Inflammatory macrophage treated with lipopolysaccharide for 4 hours (primary cell): ENCODE data around the gene AGAP1.

ENCODE experiments used
- DNase-seq: peaks from one replicate; pipeline ENCODE4 v3.0.0-alpha.2; 2020

AGAP1 gene

DNA sequence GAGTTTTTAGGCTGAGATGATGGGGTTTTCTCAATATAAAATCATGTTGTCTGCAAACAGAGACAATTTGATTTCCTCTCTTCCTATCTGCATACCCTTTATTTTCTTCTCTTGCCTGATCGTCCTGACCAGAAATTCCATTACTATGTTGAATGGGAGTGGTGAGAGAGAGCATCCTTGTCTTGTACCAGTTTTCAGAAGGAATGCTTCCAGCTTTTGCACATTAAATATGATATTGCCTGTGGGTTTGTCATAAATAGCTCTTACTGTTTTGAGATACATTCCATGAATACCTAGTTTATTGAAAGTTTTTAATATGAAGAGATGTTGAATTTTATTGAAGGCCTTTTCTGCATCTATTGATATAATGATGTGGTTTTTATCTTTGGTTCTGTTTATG, 492.5 kb downstream of the AGAP1 start:
- DNase-seq, result no peak

DNA sequence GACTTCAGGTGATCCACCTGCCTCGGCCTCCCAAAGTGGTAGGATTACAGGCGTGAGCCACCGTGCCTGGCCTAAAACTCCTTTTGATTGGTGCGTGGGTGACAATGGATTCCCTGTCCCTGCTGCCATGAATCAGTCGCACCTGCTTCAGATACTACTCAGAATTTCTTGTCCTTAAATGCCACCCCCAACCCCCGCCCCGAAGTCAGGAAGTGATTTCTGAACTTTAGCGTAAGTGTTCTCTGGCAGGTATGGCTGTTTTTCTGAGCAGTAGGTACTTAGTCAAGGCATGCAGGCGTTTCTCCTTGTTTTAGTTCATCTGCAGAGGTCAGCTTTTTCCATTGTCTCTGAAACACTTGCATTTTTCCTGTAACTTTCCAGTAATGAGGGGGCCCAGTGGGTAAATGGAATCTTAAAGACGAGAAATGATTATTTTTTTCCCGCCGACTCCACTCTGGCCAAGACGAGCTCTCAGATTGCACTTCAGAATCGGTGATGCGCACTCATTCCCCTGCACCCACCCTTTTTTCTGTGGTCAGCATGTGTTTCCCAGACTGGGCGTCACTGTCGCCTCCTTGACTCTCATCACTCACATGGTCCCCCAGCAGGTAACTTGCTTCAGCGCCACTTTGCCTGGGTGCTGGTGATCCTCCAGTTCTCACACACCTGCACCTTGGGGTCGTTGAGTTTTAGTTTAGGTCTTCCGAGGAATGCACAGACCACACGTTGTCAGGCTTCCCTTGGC, 494.6 kb downstream of the AGAP1 start:
- no peak for DNase-seq

DNA sequence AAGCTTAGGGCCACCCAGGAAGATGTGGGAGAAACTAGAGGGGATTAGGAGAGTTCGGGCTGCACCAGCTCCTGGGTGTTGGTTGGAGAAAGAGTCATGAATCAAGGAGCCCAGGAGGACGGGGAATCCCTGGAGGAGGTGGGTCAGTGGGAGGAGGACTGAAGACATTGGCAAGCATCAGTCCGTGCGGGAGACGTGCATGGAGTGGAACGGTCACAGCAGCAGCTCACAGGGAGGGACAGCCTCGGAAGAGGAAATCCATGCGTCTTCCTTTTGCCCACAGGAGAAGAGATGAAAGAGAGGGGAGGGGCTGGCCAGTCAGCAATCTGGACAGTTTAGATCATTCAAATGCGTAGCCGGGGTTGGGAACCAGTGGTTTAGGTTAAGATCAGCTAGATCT, 495.7 kb downstream of the AGAP1 start:
- no peak for DNase-seq

- DNase-seq, result no peak
These were observed 496.5 kb downstream of the AGAP1 start for GRCh38 chr2:235990344-235990743.

DNA sequence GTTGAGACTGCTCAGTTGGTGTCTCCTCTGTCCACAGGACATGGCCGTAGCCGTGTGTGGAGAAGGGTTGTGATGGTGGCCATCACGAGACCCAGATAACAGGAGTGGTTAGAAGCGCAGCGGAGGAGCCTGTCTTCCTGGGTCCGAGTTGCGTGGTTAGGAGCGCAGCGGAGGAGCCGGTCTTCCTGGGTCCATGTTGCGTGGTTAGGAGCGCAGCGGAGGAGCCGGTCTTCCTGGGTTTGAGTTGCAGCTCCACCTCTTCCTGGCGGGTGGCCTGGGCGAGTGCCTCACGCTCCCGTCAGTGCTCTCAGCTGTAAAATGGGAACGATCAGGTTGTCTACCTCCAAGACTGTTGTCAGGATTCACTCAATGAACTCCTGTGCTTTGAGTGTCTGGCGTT, 498.2 kb downstream of the AGAP1 start:
- no peak for DNase-seq

DNA sequence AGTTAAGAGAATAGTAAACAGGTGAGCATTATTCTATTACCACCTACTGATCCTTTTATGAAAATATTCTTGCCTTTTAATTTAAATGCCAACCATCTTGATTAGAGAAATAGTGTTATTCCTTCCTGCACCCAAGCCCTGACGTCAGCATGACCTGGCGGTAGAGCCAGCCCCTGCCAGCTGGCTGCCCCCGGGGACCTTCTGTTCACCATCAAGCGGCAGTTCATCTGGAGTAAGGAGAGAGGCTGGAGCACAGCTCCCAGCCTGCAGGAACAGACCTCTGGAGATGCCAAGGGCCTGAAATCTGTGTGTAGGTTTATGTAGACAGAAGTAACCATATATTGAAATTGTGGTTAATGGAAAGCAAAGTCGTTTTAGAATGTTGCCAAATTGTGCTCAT, 502.6 kb downstream of the AGAP1 start:
- DNase-seq, result no peak

DNA sequence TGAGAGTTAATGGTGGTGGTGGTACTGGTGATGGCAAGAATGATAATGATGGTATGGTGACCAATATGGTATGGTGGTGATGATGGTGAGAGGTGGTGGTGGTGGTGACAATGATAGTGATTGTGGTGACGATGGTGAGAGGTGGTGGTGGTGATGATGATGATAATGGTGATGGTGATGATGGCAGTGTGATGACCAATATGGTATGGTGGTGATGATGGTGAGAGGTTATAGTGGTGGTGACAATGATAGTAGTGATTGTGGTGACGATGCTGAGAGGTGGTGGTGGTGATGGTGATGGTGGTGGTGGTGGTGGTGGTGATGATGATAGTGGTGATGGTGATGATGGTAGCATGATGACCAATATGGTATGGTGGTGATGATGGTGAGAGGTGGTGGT, 505.2 kb downstream of the AGAP1 start:
- no peak for DNase-seq

- DNase-seq, result no peak
These were observed 507.5 kb downstream of the AGAP1 start for GRCh38 chr2:236001166-236001828.

GRCh38 chr2:236001854-236002253, 508.0 kb downstream of the AGAP1 start:
- DNase-seq, result no peak

DNA sequence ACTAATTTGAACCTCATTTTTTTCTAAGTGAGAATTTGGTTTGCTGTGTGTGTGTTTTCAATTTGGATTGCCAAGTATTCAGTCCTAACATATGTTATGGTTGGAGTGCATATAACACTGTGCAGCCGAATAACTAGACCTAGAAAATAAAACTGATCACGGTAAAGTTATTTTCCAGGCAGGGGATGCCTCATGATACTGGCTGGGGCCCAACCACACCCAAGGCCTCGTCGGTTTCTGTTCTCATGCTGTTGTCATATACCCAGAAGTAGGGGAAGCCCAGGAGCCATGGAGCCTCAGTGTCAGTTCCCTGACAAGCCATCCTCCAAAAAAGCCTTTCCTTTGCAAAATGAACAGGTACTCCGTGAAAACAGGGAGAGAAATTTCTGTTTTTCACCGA, 514.2 kb downstream of the AGAP1 start:
- DNase-seq, result no peak

- DNase-seq, result no peak
These were observed 515.0 kb downstream of the AGAP1 start for GRCh38 chr2:236008857-236009256.

DNA sequence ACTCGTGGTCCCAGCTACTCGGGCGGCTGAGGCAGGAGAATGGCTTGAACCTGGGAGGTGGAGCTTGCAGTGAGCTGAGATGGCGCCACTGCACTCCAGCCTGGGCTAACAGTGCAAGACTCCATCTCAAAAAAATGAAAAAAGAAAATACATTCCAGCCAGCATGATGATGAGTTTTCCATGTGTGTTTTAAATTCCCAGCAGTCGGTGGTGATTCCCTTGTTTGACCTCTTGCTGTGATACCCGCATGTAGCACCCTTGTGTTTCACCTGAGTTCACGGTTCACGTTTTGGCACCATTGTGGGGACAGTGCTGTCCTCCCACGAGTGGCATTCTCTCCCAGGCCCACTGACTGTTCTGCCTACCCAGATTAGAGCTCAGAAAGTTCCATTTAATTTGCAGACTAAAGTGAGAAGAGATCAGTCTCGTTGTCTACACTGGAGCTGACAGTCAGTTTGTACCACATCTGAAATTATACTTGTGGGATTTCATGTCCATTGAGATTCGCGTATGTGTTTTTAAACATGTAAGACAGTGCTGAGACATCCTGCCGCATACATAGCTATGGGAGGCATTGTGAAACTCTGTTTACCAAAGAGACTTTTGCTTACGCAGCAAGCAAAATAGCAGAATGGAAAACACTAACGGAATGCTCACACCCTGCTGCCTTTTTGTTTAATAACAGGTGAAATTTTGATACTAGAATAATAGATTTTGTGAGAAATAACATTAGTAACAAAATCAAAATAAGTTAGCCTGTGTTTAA, 517.3 kb downstream of the AGAP1 start:
- no peak for DNase-seq

DNA sequence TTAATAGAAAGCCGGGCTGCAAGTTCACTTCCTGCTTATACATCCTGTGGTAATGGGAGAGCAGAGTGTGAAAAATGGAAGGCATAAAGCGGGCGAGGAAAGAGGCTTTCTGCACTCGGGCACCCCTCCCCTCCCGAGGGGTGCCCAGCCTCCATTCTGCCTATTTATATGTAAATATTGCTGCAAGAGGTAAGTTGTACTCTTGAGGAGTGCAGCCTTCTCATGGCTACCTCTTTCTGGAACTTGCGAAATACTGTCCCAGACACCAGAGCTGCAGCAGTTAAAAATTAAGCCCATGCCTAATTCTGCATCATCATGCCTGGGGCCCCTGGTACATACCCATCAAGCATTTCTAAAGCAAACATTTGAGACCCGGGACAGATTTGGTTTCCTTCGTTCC, 518.3 kb downstream of the AGAP1 start:
- no peak for DNase-seq

DNA sequence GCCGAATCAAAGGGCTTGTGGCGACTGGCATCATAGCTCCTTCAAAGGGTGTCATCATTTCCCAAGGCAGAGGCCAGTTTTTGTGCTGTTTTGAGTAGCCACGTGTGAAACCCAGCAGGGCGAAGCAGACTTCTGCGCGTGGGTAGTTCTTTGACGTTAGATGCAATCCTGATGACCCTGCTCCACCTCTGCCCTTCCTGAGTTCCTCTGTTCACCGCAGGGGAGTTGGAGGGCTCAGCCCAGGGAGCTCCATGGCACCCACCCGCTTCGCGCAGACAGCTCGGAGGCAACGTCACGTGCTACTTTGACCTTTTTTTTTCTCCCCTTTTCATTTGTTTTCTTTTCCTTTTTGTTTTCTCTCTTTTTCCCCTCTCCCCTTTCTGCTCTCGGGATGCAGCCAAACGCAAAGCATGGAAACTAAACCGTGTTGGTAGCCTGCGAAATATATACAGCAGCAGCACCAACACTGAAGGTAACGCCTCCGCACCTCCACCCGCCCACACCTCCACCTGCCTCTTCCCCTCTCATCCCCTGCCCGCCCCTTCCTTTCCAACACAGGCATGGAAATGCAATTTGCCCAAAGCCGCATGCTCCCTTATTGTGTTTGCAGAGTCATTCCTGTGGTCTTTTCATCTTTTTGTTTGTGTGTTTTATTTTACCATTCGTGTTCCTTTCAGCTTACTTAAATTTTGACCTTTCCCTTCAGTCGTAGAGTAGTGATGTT, 520.7 kb downstream of the AGAP1 start:
- no peak for DNase-seq

DNA sequence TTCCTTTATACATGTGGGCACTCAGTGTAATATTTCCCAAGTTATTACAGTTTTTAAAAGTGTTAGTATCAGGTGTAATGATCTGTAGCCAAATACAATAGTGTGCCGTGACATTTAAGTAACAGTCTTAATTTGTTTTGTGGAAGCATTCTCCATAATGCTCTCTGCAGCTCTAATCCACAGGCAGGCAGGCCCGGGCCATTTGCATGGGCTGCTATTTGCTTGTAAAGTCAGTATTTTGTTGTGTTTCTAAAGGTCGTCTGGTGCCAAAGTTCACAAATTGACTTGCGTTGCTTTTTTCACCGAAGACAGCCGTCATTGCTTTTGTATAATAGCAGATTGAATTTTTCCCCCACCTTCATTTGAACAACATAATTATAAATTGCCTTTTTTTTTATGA, 521.3 kb downstream of the AGAP1 start:
- DNase-seq, result no peak

- DNase-seq, result no peak
These were observed 522.7 kb downstream of the AGAP1 start for GRCh38 chr2:236016496-236016895.

DNA sequence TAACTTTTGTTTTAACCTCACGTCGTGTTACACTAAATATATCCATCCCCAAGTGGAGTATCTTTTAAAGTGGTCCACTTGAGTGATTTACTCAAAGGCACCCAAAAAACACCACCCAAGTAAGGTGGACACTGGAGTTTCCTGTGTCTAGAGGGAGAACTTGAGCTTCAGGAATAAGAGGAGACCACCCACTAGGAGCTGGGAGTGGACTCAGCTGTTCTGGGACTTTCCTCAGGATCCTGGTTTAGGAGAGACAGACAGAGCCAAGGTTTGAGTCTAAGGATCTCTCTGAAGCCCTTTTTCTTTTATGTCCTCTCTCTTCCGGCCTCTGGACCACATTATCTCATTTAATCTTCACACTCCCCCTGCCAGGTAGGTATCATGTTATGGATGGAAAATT, 523.6 kb downstream of the AGAP1 start:
- no peak for DNase-seq

DNA sequence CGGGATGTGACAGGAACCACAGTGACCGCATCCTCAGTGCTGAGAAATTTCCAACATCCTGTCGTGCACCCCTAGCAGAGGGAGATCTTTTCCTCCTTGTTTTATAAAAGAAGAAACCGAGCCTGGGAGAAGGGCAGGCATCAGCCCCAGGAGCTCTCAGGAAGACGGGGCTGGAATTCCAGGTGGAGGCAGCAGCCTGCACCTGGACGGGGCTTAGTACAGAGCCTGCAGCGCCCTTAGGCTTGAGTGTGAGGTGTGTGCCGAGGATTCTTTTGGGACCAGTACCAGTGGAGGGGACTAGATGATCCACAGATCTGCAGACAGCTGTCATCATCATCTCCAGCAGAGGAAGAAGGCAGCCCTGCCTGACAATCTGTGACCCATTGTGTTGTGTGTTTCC, 525.6 kb downstream of the AGAP1 start:
- no peak for DNase-seq

- DNase-seq, result no peak
These were observed 527.7 kb downstream of the AGAP1 start for GRCh38 chr2:236021499-236022057.

DNA sequence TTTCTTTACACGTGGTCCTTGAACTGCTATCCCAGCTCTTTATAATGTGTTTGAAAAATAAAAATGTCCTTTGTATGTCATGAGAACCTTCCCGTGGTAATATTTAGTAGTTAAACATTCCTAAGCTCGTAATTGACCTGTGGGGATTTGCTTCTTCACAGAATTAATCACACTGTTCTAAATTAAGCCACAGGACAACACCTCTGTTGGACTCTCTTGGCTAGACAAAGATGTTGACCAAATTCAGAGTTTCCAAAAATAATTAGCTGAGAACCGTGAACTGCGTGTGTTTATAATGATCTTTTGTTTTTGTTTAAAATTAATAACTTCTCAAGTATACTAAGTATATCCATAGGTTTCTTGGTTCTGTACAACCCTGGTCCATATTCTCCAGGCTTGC, 528.3 kb downstream of the AGAP1 start:
- no peak for DNase-seq

- no peak for DNase-seq
These were observed 532.0 kb downstream of the AGAP1 start for GRCh38 chr2:236025892-236026291.

DNA sequence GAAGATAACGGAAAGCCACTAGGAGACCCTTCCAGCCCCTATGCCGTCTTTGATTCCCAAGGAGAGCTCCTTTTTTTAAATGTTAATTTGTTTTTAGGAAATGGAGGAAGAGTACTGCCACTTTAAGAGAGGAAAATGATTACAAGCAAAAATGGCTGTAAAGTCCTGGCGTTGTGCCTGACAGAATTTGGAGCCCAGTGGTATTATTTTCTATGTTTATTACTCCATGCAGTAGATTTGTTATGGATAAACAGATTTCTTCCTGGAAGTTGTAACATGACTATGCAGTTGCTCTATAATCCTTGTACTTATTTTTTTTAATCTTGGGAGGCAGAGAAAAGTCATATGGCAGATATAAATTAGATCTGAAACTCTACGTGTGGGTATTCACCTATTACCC, 533.0 kb downstream of the AGAP1 start:
- no peak for DNase-seq

DNA sequence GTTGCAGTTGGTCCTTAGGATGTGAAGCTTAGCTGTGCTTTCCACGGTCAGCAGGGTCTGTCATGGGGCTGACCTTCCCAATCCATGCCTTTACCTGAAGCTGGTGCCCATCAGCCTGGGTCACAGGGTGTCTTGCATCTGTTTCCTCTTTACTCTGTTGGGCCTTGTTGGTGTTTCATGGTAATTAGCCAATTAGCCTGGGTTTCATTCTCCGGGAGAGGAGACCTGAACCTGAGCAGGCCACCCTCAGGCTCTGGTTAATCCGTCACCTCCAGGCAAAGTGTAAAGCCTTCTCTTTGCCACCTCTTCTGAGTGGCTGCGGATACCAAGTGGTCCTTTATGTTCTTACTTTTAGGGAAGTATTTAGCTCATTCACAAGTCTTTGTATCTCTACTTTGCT, 534.2 kb downstream of the AGAP1 start:
- DNase-seq, result no peak
